Measurements from ENCODE around the gene FERMT3. TPM values are rescaled to one million over a fixed set of nuclear protein-coding genes. Genes with fewer than 3 reads are reported as not detected.

The FERMT3 gene
- total and polyA plus RNA-seq, 2 of the 13 experiments (the other 11 are each of a cell fraction or from before 2014, with no cell fraction given) = 0.29 TPM; not detected in 1

GRCh38 chr11:64165842-64166635 lies 40.5 kb upstream of the FERMT3 start, which contains the start of gene MACROD1 (continued):
- TF ChIP-seq, protein P1, sequence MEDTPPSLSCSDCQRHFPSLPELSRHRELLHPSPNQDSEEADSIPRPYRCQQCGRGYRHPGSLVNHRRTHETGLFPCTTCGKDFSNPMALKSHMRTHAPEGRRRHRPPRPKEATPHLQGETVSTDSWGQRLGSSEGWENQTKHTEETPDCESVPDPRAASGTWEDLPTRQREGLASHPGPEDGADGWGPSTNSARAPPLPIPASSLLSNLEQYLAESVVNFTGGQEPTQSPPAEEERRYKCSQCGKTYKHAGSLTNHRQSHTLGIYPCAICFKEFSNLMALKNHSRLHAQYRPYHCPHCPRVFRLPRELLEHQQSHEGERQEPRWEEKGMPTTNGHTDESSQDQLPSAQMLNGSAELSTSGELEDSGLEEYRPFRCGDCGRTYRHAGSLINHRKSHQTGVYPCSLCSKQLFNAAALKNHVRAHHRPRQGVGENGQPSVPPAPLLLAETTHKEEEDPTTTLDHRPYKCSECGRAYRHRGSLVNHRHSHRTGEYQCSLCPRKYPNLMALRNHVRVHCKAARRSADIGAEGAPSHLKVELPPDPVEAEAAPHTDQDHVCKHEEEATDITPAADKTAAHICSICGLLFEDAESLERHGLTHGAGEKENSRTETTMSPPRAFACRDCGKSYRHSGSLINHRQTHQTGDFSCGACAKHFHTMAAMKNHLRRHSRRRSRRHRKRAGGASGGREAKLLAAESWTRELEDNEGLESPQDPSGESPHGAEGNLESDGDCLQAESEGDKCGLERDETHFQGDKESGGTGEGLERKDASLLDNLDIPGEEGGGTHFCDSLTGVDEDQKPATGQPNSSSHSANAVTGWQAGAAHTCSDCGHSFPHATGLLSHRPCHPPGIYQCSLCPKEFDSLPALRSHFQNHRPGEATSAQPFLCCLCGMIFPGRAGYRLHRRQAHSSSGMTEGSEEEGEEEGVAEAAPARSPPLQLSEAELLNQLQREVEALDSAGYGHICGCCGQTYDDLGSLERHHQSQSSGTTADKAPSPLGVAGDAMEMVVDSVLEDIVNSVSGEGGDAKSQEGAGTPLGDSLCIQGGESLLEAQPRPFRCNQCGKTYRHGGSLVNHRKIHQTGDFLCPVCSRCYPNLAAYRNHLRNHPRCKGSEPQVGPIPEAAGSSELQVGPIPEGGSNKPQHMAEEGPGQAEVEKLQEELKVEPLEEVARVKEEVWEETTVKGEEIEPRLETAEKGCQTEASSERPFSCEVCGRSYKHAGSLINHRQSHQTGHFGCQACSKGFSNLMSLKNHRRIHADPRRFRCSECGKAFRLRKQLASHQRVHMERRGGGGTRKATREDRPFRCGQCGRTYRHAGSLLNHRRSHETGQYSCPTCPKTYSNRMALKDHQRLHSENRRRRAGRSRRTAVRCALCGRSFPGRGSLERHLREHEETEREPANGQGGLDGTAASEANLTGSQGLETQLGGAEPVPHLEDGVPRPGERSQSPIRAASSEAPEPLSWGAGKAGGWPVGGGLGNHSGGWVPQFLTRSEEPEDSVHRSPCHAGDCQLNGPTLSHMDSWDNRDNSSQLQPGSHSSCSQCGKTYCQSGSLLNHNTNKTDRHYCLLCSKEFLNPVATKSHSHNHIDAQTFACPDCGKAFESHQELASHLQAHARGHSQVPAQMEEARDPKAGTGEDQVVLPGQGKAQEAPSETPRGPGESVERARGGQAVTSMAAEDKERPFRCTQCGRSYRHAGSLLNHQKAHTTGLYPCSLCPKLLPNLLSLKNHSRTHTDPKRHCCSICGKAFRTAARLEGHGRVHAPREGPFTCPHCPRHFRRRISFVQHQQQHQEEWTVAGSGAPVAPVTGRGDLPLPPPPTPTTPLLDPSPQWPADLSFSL (CRISPR knock-in tag; IDR thresholded peaks at IDR 0.05) = no peak
- peak; percentile 40 for TF ChIP-seq ZNF768 (CRISPR knock-in tag; IDR thresholded peaks at IDR 0.05)
- TF ChIP-seq TERF1 (CRISPR knock-in tag; IDR thresholded peaks at IDR 0.05) = 0 out of 2 replicates have a peak, but pooled peaks have one; percentile 66
- no peak for TF ChIP-seq ZNF841 (CRISPR knock-in tag; IDR thresholded peaks at IDR 0.05; ENCODE audit: borderline replicate concordance)
- TF ChIP-seq, protein P2, sequence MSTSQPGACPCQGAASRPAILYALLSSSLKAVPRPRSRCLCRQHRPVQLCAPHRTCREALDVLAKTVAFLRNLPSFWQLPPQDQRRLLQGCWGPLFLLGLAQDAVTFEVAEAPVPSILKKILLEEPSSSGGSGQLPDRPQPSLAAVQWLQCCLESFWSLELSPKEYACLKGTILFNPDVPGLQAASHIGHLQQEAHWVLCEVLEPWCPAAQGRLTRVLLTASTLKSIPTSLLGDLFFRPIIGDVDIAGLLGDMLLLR (CRISPR knock-in tag; IDR thresholded peaks at IDR 0.05) = peak; percentile 17; the same call in 1 of the 2 replicates
- TF ChIP-seq ZMYM2 (CRISPR knock-in tag; IDR thresholded peaks at IDR 0.05) = 0 out of 2 replicates have a peak, but pooled peaks have one; percentile 17
- peak; percentile 10; the same call in 1 of the 2 replicates for TF ChIP-seq ATF6 (CRISPR knock-in tag; conservative IDR thresholded peaks at IDR 0.05)
- TF ChIP-seq, protein P3, sequence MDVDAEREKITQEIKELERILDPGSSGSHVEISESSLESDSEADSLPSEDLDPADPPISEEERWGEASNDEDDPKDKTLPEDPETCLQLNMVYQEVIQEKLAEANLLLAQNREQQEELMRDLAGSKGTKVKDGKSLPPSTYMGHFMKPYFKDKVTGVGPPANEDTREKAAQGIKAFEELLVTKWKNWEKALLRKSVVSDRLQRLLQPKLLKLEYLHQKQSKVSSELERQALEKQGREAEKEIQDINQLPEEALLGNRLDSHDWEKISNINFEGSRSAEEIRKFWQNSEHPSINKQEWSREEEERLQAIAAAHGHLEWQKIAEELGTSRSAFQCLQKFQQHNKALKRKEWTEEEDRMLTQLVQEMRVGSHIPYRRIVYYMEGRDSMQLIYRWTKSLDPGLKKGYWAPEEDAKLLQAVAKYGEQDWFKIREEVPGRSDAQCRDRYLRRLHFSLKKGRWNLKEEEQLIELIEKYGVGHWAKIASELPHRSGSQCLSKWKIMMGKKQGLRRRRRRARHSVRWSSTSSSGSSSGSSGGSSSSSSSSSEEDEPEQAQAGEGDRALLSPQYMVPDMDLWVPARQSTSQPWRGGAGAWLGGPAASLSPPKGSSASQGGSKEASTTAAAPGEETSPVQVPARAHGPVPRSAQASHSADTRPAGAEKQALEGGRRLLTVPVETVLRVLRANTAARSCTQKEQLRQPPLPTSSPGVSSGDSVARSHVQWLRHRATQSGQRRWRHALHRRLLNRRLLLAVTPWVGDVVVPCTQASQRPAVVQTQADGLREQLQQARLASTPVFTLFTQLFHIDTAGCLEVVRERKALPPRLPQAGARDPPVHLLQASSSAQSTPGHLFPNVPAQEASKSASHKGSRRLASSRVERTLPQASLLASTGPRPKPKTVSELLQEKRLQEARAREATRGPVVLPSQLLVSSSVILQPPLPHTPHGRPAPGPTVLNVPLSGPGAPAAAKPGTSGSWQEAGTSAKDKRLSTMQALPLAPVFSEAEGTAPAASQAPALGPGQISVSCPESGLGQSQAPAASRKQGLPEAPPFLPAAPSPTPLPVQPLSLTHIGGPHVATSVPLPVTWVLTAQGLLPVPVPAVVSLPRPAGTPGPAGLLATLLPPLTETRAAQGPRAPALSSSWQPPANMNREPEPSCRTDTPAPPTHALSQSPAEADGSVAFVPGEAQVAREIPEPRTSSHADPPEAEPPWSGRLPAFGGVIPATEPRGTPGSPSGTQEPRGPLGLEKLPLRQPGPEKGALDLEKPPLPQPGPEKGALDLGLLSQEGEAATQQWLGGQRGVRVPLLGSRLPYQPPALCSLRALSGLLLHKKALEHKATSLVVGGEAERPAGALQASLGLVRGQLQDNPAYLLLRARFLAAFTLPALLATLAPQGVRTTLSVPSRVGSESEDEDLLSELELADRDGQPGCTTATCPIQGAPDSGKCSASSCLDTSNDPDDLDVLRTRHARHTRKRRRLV (CRISPR knock-in tag; IDR thresholded peaks at IDR 0.05) = no peak
- TF ChIP-seq ZNF775 (CRISPR knock-in tag; IDR thresholded peaks at IDR 0.05; ENCODE audit: borderline replicate concordance) = 0 out of 2 replicates have a peak, but pooled peaks have one; percentile 63
- TF ChIP-seq SOX5 (CRISPR knock-in tag; IDR thresholded peaks at IDR 0.05; ENCODE audit: borderline replicate concordance) = no peak
- TF ChIP-seq CREBL2 (CRISPR knock-in tag; IDR thresholded peaks at IDR 0.05; ENCODE audit: borderline replicate concordance) = peak; percentile 67; the same call in 1 of the 2 replicates
